Hindlimb muscle (tissue), 1 donor: ENCODE measurements around the gene CRYBG1. TPM values are rescaled to one million over a fixed set of nuclear protein-coding genes. Genes with fewer than 3 reads are reported as not detected.

Experiments
- DNase-seq: peaks from one replicate; pipeline ENCODE4 v3.0.0-alpha.2; 2013
- polyA plus RNA-seq: library from polyadenylated mRNA; unstranded; fragments of 120-200 nt; gene quantifications from one replicate; pipeline ENCODE4 v1.2.1, GENCODE V29; 2013; ENCODE audit not compliant: insufficient read length

The CRYBG1 gene
- polyA plus RNA-seq, 1 donor: 3.1 TPM

DNA sequence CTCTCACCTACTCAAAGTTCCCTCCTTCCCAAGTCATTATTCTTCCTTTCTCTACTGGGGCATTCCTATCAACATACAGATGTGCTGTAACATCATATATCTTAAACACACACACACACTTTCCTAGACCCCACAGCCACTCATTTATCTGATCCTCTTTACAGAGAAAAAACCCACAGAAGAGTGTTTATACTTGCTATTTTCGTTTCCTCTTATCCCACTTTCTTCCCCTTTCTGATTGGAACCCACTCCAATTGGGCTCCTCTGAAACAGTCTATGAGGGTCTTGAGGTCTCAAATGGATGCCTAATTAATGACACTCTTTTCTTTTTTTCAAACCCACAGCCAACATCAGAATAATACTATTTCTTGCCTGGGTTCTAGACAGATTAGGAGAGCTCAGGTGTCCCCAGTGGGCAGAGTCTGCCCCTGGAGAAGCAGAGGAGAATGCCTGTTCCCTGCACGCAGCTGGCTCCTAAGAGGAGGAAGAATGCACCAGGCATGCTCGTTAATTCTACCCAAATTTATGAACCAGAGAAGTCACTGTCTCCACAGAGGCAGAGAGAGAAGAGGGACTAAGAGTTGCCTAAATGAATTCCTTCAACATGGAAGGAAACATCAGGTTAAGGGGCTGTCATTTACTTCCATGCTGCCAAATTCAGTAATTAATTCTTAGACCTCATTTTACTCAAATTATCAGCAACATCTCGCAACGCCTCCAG lies 65.9 kb downstream of the CRYBG1 start:
- no peak for DNase-seq

DNA sequence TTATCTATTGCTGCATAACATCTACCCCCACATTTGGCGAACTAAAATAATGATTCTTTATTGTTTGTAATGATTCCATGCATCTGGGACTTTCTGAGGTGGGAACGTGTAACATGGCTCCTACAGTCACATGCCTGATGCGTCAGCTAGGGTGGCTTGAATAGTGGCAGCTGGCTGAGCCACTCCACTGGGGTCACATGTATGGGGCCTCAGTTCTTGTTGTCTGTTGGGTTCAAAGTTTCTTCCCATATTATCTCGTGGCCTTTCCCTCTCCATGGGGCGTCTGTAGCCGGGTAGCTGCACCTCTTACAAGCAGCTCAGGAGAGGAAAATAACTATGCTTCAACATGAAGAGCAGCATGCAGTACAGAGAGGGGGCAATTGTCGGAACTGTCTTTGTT lies 69.9 kb downstream of the CRYBG1 start:
- DNase-seq: no peak

DNA sequence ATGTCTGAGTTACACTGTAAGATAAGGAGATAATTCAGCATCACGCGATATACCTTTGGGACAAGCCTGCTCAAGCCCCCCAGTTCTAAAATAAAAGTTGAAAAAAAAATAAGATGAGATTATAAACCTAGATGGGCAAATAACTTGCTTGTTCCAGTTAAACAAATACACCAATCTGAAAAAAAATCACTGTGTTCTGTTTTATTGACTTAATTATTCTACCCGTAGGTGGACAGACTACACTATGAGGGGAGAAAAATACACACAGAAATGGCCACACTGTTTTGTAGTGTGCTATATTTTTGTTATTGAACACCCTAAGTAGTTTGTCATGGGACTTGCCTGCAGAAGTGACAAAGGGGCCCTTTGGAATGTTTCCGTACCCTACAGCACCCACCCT lies 70.9 kb downstream of the CRYBG1 start:
- no peak for DNase-seq

DNA sequence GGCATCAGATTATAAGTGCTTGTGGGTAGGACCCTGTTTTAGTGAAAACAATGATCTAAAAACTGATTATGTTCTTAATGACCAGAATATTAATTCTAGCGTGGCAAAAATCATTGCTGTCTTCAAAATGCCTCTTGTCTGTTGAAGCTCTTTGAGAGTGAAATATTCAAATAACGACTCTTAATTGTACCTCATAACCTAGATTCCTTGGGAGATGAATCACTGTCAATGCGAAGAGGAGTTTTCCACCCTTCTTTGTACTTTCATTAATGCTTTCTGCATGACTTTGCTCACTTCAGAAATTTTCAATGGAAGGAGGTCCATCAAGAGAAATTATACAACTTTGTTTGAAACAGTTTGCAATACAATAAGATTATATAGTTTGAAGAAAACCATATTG lies 71.5 kb downstream of the CRYBG1 start:
- no peak for DNase-seq

DNA sequence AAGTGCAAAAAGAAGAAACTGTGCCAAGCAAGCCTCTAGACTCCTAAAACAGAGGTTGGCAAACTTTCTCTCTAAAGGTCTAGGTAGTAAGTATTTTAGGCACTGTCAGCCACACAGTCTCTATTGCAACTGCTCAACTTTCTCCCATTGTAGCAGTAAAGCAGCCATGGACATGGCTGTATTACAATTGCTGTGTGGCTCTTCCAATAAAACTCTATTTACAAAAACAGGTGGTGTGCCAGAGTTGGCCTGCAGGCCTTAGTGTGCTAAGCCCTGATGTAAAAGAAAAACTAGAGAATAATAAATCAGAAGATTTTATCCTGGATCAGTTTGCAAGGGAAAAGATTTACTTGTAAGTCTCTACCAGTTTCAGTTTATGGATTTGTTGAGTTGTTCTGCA lies 74.0 kb downstream of the CRYBG1 start:
- DNase-seq: no peak

DNA sequence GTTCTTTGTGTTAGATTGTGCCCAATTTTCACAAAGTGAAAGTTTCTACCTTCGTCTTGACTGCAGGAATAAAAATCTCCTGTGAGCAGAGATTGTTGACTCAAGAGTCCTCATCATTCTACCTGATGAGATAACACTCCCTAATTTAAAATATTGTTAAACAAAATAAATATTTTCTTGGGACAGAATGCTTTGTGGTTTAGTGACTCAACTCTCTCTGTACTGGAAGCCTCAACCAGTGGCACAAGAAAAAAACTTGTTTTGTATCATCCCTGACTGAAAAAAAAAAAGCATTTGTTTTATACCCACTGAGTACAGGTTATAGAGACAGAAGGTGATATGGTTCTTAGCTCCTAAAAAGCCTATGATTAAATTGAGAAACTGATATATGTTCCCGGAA lies 78.9 kb downstream of the CRYBG1 start:
- DNase-seq: no peak

DNA sequence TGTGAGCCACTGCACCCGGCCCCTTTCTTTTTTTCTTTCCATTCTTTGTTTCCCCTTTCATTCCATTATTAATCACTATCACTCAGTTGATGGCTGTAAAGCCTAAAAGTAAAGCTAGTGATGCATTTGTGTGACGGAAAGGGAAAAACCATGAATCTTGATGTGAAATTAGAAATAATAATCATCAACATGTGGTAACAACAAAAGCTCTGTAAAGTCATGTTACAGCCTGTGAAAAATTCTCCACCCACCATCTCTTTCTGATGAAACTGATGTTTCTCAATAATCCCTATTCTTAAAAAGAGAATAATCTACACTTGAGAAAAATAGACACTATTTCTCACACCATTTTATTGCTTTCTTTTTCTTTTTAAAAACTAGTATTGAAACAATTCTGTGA lies 80.0 kb downstream of the CRYBG1 start:
- DNase-seq: no peak

DNA sequence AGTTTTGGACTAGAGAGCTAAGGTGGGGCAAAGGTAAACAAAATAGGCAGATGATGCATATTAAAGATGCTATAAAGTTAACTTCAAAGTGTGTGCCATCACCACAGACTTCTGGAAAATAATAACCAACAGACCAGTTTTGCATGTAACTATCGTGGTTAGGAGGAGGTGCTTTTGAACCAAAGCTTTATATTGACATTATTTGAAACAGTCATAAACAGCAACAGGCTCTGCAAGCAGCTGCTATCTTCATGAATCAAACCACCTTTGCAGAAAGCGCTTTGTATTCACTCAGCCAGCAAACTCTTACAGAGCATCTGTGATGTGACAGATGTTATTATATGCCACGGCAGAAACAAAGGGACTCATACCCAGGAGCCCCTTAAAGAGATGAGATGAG lies 81.9 kb downstream of the CRYBG1 start:
- no peak for DNase-seq

DNA sequence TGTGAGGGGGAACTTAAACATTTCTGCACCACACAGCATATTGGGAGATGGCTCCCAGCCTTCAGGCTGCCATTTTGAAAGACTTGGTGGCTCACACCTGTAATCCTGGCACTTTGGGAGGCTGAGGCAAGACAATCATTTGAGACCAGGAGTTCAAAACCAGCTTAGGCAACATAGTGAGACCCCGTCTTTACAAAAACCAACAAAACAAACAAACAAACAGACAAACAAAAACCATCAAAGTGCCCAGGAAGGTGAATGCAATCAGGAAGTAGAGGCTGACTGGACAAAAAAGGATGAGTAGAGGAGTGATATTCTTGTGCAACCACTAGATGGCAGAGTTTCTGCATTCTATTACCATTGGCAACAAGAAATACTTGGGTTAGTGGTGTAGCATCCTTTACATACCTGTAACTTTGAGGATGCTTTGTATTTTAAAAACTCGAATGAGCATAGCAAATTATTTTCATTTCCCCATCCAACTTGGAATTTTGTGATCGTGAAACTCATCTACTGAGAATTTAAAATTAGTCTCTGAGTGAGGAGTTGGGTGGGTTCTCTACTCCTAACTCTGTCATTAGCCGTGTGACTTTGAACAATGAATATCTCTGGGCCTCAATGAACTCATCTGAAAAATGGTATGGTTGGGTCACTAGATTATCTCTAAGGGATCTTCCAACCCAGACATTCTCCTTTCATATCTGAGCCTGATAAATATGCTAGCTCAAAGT lies 84.4 kb downstream of the CRYBG1 start:
- peak; percentile 30 for DNase-seq

DNA sequence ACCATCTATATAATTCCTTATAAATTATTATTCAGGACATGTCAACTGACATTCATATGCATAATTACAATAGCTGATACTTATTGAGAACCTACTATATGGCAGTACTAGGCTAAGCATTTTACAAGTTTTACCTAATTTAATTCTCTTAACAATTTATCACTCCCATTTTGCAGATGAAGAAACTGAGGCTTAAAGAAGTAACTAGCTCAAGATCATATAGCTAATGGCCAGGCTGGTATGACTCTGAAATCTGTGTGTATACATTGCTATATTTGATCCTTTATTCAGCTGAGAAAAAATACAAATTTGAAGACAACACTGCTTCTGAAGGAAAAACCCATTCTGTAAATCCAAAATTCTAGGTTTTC lies 85.0 kb downstream of the CRYBG1 start:
- DNase-seq: no peak

DNA sequence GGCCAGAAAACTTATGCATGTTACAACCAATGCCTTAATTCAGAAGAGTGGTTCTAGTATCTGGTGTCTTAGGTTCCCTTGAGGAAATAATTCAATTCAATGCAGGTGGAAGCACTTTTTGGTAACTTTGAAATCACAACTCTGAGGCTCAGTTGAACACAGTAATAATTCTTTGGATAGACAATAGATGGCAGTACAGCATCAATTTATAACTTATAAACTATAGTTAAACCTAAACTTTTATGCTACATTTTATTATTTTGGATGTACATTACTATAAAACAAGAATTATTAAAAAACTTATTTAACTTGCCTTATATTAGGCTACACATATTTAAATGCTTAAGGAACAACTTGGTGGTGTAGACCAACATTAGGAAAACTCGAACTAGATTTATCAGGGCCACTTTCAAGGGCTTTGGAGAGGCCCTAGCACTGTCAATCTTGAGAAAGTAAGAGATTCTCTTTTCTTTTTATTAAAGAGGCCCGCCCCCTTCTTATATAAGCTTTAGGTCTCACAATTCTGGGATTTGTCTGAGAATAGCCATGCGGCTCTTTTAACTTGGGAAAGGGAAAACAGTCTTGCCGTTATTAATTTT lies 85.9 kb downstream of the CRYBG1 start:
- no peak for DNase-seq

DNA sequence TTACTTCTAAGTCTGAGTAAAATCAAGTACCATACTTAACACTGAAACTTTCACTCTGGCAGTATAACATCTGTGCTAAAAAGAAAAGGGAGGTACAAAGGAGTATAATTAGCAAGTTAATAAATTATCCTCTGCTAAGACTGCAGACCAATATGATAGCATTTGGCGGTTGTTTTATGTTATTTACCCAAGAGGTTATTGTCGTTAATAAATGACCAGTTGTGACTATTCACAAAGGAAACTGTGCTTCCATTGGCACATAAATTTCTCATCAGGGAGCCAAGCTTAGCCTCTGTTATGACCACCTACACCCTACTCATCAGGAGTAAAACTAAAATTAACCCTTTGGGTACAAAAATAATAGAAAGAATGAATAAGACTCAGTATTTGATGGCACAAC lies 86.5 kb downstream of the CRYBG1 start:
- no peak for DNase-seq

DNA sequence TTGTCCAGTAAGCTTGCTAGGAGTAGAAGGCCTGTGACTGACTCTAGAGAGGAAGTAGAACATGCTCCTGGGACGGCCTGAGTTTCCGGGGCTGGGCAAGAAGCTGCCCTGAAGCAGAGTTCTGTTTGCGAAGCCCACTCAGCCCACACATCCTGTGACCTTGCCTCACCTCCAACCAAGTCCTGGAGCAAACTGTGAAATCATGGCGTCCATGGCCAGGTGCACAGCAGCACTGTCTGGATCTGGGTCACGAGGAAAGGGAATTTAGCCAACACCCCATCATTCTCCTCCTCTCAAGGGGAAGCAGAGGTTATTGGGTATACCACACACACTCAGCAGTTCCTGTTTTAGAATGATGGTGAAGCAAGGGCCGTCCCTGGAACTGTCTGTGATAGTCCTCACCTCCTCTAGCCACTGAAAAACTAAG lies 87.5 kb downstream of the CRYBG1 start:
- DNase-seq: no peak

DNA sequence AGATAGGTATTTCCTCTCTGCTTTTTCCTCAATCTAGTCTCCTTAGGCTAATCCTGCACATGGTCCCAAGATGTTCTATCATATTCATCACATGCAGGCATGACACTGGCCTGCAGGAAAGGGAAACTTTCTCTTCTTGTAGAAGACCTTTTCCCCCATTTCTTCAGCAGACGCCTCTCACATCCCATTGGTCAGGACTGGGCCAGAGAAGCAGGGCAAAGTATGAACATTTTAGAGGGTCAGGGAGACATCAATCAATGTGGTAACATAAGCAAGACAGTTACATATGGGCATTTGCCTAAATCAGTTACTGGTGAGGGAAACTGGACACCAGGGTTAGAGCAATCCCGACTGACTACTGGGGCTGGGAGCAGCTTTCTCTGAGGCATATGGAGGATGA lies 90.1 kb downstream of the CRYBG1 start:
- no peak for DNase-seq

DNA sequence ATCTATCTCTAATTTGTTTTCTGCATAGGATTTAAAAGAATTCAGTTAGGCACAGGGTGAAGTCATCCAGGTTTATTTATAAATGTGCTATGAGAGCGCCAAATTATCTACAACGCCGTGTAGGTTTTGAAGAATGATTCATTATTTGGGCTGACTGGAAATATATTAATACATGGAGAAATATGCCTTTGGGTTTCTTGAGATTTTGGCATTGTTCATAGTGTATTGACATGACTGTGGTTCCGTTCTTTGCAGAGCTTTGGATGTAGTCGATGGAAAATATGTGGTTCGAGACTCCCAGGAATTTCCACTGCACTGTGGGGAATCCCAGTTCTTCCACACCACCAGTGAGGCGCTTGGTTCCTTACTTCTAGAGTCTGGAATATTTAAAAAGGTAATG lies 90.9 kb downstream of the CRYBG1 start:
- no peak for DNase-seq

DNA sequence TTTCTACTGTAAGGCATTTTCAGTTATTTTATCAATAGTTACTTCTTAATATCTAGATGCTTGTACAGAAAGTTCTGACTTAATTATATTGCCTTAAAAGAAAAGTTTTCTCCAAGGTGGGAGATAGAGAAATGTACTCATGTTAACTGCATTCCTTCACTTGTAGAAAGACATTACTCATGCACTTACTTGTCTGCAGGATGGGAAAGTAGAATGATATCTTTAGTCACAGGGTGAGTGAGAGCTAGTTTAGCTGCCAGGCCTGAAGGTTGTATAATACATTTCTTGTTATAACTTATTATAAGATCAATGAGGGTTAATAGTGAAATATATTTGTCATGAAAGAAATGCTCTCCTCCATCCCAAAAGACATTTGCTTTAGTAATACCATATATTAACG lies 92.1 kb downstream of the CRYBG1 start:
- DNase-seq: no peak

DNA sequence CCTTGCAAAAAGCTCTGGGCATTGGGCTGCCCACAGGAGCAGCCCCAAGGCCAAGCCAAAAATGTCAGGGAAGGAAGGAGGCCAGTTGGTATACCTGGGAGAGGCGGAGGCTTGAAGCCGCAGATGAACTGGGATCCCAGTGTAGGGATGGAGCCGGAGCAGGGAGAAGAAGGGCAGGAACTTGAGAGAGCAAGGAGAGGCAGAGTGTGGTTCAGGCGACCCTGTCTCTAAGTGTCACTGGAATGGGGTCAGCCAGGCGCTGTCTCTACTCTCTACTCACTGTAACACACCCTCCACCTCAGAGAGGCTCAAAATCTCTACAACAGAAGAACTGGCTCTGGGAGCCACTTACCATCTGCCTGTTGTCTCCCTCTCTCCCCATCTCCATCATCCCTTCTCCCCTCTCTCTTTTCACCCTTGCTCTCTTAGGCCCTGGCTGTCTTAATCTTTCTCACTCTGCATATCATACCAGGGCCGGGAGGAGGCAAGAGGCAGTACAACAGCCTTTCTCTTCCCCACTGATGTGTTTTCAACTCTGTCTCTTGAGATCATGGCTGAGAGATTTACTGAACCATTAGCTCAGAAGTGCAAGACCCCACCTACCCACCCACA lies 93.3 kb downstream of the CRYBG1 start:
- no peak for DNase-seq

DNA sequence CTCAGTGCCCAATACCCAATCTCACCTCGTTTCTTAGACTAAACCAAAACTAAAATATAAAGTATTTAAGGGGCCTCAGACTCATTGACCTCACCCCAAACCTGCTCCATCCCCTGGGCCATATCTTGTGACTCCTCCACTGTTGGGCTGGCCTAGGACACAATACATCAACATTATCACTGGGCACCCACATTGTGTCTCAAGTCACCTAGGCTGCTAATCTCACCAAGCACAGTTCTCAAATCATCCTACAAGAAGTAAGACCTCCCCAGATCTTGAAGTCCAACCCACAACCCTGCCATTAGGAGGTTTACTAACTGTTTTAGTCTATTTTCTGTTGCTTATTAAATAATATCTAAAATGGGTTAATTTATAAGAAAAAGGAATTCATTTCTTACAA lies 96.2 kb downstream of the CRYBG1 start:
- no peak for DNase-seq

DNA sequence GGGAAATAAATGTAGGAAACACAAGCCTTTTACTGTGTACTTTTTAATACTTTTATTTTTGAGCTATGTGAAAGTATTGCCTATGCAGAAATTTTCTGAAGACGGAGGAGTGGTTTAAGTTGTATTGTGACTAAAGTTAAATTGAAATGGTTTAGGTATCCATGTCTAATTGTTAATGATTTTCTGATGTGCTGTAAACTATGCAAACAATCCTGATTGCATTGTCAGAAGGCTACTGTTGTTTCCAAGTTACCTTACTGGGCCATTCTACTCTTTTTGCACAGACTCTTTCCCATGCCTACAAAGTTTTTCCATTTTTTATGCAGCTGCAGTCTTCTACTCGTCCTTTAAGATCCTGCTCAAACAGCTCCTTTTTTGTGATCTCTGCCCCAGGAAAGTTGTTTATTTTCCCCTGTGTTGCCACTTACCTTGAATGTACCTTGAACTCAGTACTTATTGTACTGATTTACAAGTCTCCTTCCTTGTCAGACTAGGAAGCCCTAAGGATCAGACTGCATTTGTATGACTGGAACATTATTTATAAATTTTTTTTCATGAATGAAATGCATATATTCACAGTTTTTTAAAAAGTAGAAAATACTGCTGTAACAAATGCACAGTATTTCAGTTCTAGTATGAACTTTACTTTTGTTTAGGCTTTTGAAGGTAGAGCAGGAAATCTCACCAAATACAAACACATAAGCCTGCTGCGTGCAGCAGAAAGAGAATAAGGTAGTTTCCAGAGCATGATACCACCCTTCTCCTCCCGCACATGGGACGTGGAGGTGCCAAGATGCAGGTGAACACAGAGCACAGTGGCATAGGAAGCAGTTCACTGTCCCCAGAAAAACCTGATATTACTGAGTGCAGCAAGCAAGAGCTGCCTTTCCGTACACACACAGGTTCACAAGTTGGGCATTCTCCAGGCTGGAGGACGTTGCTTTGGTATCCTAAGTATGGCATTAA lies 97.8 kb downstream of the CRYBG1 start:
- DNase-seq: no peak

DNA sequence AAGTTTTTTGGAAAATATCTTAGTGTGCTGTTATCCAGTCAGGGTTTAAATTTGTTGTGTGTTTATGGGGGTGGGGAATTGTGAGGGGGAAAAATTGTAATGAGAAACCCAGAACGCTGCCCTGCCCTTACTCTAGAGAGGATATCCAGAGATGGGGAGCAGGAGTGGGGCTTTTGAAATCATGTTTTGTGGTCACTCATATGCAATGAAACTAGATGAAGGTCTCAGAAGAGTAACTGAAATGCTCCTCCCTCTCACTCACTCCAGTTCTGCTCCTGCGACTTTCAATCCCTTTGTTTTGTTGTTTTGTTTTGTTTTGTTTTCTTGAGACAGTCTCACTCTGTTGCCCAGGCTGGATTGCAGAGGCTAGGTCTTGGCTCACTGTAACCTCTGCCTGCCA lies 100.0 kb downstream of the CRYBG1 start:
- DNase-seq: no peak

DNA sequence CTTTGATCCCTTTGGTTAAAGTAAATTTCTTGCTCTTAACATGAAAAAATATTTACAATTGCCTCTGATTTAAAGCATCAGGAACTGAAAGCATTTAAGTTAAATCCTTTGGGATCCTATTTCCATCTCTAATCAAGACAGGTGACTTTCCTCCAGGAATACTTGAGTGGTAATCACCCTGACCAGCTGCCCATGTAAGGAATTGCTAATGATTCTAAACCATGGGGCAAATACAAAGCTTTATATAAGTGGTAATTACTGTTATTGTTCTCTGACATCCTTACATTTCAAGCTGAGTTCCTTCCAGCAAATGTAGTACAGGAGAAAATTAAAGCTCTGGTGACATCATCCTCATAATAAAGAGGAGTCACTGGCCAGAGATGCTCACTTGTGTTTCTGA lies 100.6 kb downstream of the CRYBG1 start:
- no peak for DNase-seq

DNA sequence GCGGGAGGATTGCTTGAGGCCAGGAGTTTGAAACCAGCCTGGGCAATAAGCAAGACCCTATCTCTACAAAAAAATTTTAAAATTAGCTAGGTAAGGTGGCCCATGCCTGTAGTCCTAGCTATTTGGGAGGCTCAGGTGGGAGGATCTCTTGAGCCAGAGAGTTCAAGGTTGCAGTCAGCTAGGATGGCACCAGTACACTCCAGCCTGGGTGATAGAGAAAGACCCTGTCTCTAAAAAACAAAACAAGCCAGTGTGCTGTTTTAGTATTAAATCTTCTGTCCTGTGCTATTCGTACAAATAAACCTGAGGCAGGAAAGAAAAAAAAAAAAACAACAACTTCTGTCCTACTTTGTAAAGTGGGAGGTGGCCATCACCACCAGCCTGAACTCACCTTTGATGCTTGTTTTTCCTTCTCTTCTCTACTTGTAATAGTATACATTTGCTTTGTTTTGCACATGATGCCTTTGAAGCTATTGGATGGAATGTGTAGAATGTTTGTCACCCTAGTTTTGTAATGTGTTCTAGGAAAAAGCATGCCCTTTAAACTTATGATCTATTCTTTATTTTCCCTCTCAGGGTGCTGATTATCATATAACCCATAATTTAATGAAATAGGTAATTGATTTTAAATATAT lies 102.5 kb downstream of the CRYBG1 start:
- no peak for DNase-seq
